ENCODE results near the gene ANKH. TPM values are rescaled to one million over a fixed set of nuclear protein-coding genes. Genes with fewer than 3 reads are reported as not detected.

Gene ANKH
- total RNA-seq, 1 experiment from 2014 or later, result 81.4 TPM

DNA sequence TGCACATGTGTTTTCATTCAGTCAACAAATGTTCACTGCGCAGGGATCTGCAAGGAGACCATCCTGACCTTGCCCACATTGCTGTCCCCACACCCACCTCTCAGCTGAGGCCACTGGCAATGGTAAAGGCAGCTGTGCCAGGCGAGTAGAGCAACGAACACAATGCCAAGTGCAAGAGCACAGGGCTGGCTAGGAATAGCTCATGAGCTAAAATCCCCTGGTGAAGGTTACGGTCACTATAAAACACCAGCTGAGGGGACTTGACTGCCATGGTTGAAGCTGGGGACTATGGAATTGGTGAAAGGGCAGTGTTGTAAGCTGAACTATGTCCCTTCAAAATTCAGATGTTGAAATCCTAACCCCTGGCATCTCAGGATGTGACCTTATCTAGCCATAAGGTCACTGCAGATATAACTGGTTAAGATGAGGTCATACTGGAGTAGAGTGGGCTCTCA lies 111.0 kb downstream of the ANKH start:
- no peaks in the 10 kb centered on the region for H3K9me2 ChIP-seq (ENCODE audit: insufficient read depth)
- H3K79me2 ChIP-seq (ENCODE audit: low read depth), result no peaks in the 10 kb centered on the region
- DNase-seq, result no peak
- no TSS peak for BruUV-seq (replicated peaks)
- no peaks in the 10 kb centered on the region for H3K27me3 ChIP-seq (ENCODE audit: insufficient read depth, low read depth)
- CTCF ChIA-PET, result interaction anchor here (0.6 kb wide), 1 partner anchor 168 kb away, joined by 3 read pairs; no protein-coding TSS in a partner anchor
- H3K36me3 ChIP-seq (ENCODE audit: low read depth), result no peaks in the 10 kb centered on the region
- H3K4me3 ChIP-seq, result no peak overlapping the region
- no peak overlapping the region for H3K4me2 ChIP-seq
- H3F3A ChIP-seq (ENCODE audit: insufficient read depth, low read depth), result no peaks in the 10 kb centered on the region
- H3K27ac ChIP-seq, result no peak overlapping the region
- H3K4me1 ChIP-seq (replicated peaks; ENCODE audit: insufficient read depth), result no peaks in the 10 kb centered on the region
- no peak overlapping the region for H2AFZ ChIP-seq
- H3K9me3 ChIP-seq (ENCODE audit: insufficient read depth, low read depth), result no peaks in the 10 kb centered on the region
- no peaks in the 10 kb centered on the region for H4K20me1 ChIP-seq (ENCODE audit: insufficient read depth)
- POLR2A ChIA-PET (ENCODE audit: unreplicated experiment), result no interaction called here
- intact Hi-C loops (cut with micrococcal nuclease; ENCODE audit: unreplicated experiment), result no loop called here
- TF ChIP-seq CTCF (conservative IDR thresholded peaks at IDR 0.05), result no peak
- no peak for TF ChIP-seq EZH2 (IDR thresholded peaks at IDR 0.05; ENCODE audit: low read depth)

DNA sequence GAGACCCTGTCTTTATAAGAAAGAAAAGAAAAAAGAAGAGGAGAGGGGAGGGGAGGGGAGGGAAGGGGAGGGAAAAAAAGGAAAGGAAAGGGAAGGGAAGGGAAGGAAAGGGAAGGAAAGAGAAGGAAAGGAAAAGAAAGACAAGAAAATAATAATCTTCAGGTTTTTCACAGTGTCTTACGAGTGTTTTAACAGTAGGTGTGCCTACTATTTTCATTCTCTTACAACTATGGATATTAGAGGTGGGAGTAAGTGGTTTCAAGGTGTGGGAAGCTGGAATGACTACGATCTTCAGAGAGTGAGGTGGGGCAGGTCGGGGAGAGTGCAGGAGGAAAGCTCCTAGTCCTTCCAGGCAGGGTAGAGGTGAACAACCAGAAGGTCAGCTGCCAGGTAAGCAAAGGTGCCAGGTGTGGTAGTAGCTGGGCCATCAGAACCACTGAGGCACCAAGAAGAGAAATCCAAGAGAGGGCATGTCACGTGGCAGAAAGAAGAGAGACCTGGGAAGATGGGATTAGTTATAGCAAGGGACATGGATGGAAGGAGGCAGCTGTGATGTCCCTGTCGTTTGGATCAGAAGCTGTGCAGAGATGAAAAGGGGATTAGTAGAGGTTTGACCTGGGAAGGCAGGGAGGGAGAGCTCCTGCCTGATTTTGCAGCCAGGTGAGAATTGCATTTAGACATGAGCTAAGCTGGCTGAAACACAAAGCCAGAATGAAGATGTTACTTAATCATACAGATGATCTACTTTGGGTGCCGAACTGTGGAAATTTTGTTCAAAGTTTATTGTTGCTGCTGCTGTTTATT lies 111.6 kb downstream of the ANKH start:
- H3K79me2 ChIP-seq (ENCODE audit: low read depth), result no peaks in the 10 kb centered on the region
- intact Hi-C loops (cut with micrococcal nuclease; ENCODE audit: unreplicated experiment), result no loop called here

DNA sequence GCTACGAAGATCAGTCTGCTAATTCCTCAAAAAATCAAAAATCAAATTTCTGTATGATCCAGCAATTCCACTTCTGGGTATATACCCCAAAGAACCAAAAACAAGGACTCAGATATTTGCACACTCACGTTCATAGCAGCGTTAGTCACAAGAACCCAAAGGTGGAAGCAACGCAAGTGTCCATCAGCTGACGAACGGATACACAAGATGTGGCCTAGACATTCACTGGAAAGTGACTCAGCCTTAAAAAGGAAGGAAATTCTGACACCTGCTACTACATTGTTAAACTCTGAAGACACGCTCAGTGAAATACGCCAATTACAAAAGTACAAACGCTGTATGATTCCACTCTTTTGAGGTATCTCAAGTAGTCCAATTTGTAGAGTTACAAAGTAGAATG lies 113.7 kb downstream of the ANKH start:
- H2AFZ ChIP-seq, result no peak overlapping the region
- no peak overlapping the region for H3K4me3 ChIP-seq
- H3K9me2 ChIP-seq (ENCODE audit: insufficient read depth), result no peaks in the 10 kb centered on the region
- no peaks in the 10 kb centered on the region for H3K79me2 ChIP-seq (ENCODE audit: low read depth)
- CTCF ChIA-PET, result no interaction called here
- no peaks in the 10 kb centered on the region for H3K36me3 ChIP-seq (ENCODE audit: low read depth)
- H3K27me3 ChIP-seq (ENCODE audit: insufficient read depth, low read depth), result no peaks in the 10 kb centered on the region
- no peaks in the 10 kb centered on the region for H3K9me3 ChIP-seq (ENCODE audit: insufficient read depth, low read depth)
- no peaks in the 10 kb centered on the region for H3F3A ChIP-seq (ENCODE audit: insufficient read depth, low read depth)
- no peak overlapping the region for H3K4me2 ChIP-seq
- no peak for DNase-seq
- no peaks in the 10 kb centered on the region for H3K4me1 ChIP-seq (replicated peaks; ENCODE audit: insufficient read depth)
- POLR2A ChIA-PET (ENCODE audit: unreplicated experiment), result no interaction called here
- no TSS peak for BruUV-seq (replicated peaks)
- no peaks in the 10 kb centered on the region for H4K20me1 ChIP-seq (ENCODE audit: insufficient read depth)
- H3K27ac ChIP-seq, result no peak overlapping the region
- no peak for TF ChIP-seq EZH2 (IDR thresholded peaks at IDR 0.05; ENCODE audit: low read depth)
- no peak for TF ChIP-seq CTCF (conservative IDR thresholded peaks at IDR 0.05)
- intact Hi-C loops (cut with micrococcal nuclease; ENCODE audit: unreplicated experiment), result no loop called here

More for the DNA sequence above, 111.6 kb downstream of the ANKH start:
- no peak overlapping the region for H3K4me2 ChIP-seq
- no peak overlapping the region for H2AFZ ChIP-seq
- H3K27ac ChIP-seq, result no peak overlapping the region
- H3F3A ChIP-seq (ENCODE audit: insufficient read depth, low read depth), result no peaks in the 10 kb centered on the region
- H3K36me3 ChIP-seq (ENCODE audit: low read depth), result no peaks in the 10 kb centered on the region
- TF ChIP-seq CTCF (conservative IDR thresholded peaks at IDR 0.05), result no peak
- TF ChIP-seq EZH2 (IDR thresholded peaks at IDR 0.05; ENCODE audit: low read depth), result no peak
- ChIA-PET CTCF (interaction anchor here (0.6 kb wide), 1 partner anchor 167 kb away, joined by 3 read pairs; no protein-coding TSS in a partner anchor), POLR2A (ENCODE audit: unreplicated experiment) (no interaction called here)
- no peaks in the 10 kb centered on the region for H3K9me3 ChIP-seq (ENCODE audit: insufficient read depth, low read depth)
- BruUV-seq (replicated peaks), result no TSS peak
- no peak overlapping the region for H3K4me3 ChIP-seq
- no peaks in the 10 kb centered on the region for H4K20me1 ChIP-seq (ENCODE audit: insufficient read depth)
- no peaks in the 10 kb centered on the region for H3K4me1 ChIP-seq (replicated peaks; ENCODE audit: insufficient read depth)
- no peaks in the 10 kb centered on the region for H3K27me3 ChIP-seq (ENCODE audit: insufficient read depth, low read depth)
- H3K9me2 ChIP-seq (ENCODE audit: insufficient read depth), result no peaks in the 10 kb centered on the region
- DNase-seq, result no peak
